ENCODE results near the gene RXFP2. TPM values are rescaled to one million over a fixed set of nuclear protein-coding genes. Genes with fewer than 3 reads are reported as not detected.

The RXFP2 gene
- total and polyA plus RNA-seq, 3 donors from 2014 or later: 0.08 to 0.67 (median 0.43) TPM

DNA sequence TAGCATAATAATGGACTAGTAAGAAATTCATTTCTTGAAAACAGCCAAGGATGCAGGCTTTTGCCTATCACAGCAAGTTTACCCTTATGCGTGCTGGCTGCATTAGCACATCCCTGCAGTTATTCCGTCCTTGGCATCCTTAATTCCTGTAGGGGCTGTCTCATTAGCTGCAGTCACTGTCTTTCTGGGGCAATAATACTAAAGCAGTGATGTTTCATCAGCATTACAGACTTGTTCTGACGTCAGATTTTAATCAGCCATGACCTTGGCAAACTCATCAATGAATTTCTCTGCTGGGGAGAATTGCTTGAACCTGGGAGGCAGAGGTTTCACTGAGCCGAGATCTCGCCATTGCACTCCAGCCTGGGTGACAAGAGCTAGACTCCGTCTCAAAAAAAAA, 103.7 kb downstream of the RXFP2 start:
- Histone ChIP-seq H3K36me3 (ENCODE audit: low read depth, missing control alignments) (no peaks in the 10 kb centered on the region), H3K27me3 (no peaks in the 10 kb centered on the region), H3K4me3 (no peak overlapping the region), H3K4me1 (peaks cover 8% of the 10 kb centered on the region), H3K27ac (no peak overlapping the region), H3K9me3 (no peaks in the 10 kb centered on the region)
- 64 to 76% methylated on average over 6 of the region's 6 CpGs for WGBS, 2 donors
- TF ChIP-seq CTCF (IDR thresholded peaks at IDR 0.05) (no peak), POLR2A (IDR thresholded peaks at IDR 0.05) (no peak)
- no peak for DNase-seq
- intact Hi-C loops (cut with DNase I; ENCODE audit: low total_unique reads): no loop called here

GRCh38 chr13:31846182-31846938, 107.0 kb downstream of the RXFP2 start:
- Histone ChIP-seq H3K27ac (peak overlapping the region; percentile 39 to 70), H3K9me3 (no peaks in the 10 kb centered on the region), H3K4me1 (peaks cover 8% of the 10 kb centered on the region), H3K36me3 (ENCODE audit: low read depth, missing control alignments) (no peaks in the 10 kb centered on the region), H3K4me3 (peak overlapping the region; percentile 77 to 90), H3K27me3 (no peaks in the 10 kb centered on the region)
- DNase-seq: peak; percentile 93
- intact Hi-C loops (cut with DNase I; ENCODE audit: low total_unique reads): no loop called here
- 0% methylated on average over 29 to 35 of the region's 74 CpGs for WGBS, 2 donors
- TF ChIP-seq CTCF (IDR thresholded peaks at IDR 0.05) (no peak), POLR2A (IDR thresholded peaks at IDR 0.05) (no peak)

DNA sequence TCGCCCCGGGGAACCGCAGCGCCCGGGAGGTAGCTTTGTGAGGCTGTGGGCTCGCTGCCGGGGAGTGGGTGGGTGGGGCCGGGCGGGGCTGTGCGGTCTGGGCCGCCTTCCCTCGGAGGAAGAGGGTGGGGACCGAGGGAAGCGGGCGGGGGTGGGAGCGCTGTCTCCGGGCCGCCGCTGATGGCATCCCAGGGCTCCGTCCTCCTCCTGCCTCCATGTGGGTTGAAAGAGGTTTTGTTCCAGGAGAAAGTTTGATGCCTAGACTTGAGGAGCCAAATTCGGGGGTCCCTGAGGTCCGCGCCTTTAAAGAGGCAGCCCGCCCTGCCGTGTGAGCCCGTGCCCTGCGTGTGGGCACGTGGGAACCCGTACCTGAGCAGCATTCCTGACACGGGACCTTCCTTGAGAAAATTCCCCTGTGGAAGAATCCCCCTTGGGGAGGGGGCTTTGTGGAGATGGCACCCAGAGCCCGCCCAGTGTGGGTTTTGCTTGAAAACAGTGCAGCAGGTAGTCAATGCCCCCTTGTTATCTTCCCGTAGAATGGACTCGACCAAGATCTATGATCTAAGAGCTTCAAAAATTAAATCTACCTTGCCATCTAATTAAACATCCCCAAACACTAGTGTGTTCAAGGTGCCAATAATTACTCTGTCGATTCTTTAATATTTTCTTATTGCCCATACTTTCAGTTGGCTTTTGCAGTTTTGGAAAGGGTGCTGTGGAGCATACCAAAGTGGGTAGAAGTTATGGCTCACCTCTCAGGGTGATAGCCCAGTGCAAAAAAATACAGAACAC, 107.8 kb downstream of the RXFP2 start:
- WGBS, 2 donors: 7 to 38% methylated on average over 5 to 33 of the region's 34 CpGs
- H3K4me1 ChIP-seq: peaks cover 8% of the 10 kb centered on the region
- peak; percentile 17 for DNase-seq
- H3K27ac ChIP-seq: peak overlapping the region; percentile 39 to 70
- H3K4me3 ChIP-seq: peak overlapping the region; percentile 77 to 90
- intact Hi-C loops (cut with DNase I; ENCODE audit: low total_unique reads): no loop called here
- H3K27me3 ChIP-seq: no peaks in the 10 kb centered on the region
- no peaks in the 10 kb centered on the region for H3K36me3 ChIP-seq (ENCODE audit: low read depth, missing control alignments)
- no peaks in the 10 kb centered on the region for H3K9me3 ChIP-seq
- no peak for TF ChIP-seq POLR2A (IDR thresholded peaks at IDR 0.05)
- no peak for TF ChIP-seq CTCF (IDR thresholded peaks at IDR 0.05)

DNA sequence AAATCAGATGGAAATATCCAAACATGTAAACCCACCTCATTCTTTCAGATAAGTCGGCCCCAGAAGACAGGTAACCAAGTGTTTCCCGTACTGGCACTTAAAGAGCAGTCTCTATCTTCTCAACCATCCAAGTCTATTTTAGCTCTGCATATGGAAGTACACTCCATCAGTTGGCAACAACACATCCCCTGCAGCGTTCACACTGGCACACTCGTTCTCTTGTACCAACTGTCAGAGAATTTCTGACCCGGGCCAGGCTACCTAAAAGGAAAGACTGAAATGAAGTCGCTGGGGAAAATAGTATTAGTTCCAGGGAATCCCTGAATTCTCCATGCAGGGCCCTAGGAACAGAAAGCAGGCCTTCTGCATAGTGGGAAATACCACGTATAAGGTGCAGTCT, 109.3 kb downstream of the RXFP2 start:
- Histone ChIP-seq H3K4me1 (peaks cover 8% of the 10 kb centered on the region), H3K9me3 (no peaks in the 10 kb centered on the region), H3K4me3 (no peak overlapping the region), H3K27ac (no peak overlapping the region), H3K27me3 (no peaks in the 10 kb centered on the region), H3K36me3 (ENCODE audit: low read depth, missing control alignments) (no peaks in the 10 kb centered on the region)
- TF ChIP-seq CTCF (IDR thresholded peaks at IDR 0.05) (no peak), POLR2A (IDR thresholded peaks at IDR 0.05) (no peak)
- intact Hi-C loops (cut with DNase I; ENCODE audit: low total_unique reads): no loop called here
- 81 to 89% methylated on average over 7 of the region's 7 CpGs for WGBS, 2 donors
- no peak for DNase-seq

Data from testis (tissue), 3 donors.